Measurements from ENCODE around the gene PDZD2.
"Not testable (repeated sequence)": the region's sequence is repeated elsewhere in the genome, so short reads cannot be mapped to it uniquely, and the experiment has no call there.

The PDZD2 gene

GRCh38 chr5:31638748-31639418 is at the start of gene PDZD2:
PDZD2 (plus strand) TSS chr5:31639131.
- peak; percentile 67 for DNase-seq

- DNase-seq: no peak
Measured at GRCh38 chr5:31593665-31594064, 45.3 kb upstream of the PDZD2 start.

- no peak for DNase-seq
Measured at GRCh38 chr5:31596354-31596753, 42.6 kb upstream of the PDZD2 start.

GRCh38 chr5:31598640-31599611 is 40.0 kb upstream of the PDZD2 start:
- no peak for DNase-seq

- not testable (repeated sequence) for DNase-seq
Measured at GRCh38 chr5:31602305-31602704, 36.6 kb upstream of the PDZD2 start.

GRCh38 chr5:31604240-31604639 is 34.7 kb upstream of the PDZD2 start:
- DNase-seq: no peak

GRCh38 chr5:31604644-31605043 is 34.3 kb upstream of the PDZD2 start:
- DNase-seq: no peak

- no peak for DNase-seq
Measured at GRCh38 chr5:31605920-31606319, 33.0 kb upstream of the PDZD2 start.

- DNase-seq: no peak
Measured at GRCh38 chr5:31607546-31607945, 31.4 kb upstream of the PDZD2 start.

GRCh38 chr5:31611002-31611401 is 27.9 kb upstream of the PDZD2 start:
- no peak for DNase-seq

GRCh38 chr5:31613651-31614050 is 25.3 kb upstream of the PDZD2 start:
- no peak for DNase-seq

GRCh38 chr5:31614151-31615020 is 24.5 kb upstream of the PDZD2 start:
- DNase-seq: no peak

- DNase-seq: no peak
Measured at GRCh38 chr5:31617867-31618266, 21.1 kb upstream of the PDZD2 start.

GRCh38 chr5:31620026-31620425 is 18.9 kb upstream of the PDZD2 start:
- DNase-seq: no peak

GRCh38 chr5:31623249-31623648 is 15.7 kb upstream of the PDZD2 start:
- no peak for DNase-seq

- no peak for DNase-seq
Measured at GRCh38 chr5:31625394-31625793, 13.5 kb upstream of the PDZD2 start.

GRCh38 chr5:31626156-31626555 is 12.8 kb upstream of the PDZD2 start:
- no peak for DNase-seq

GRCh38 chr5:31626604-31627234 is 12.2 kb upstream of the PDZD2 start:
- no peak for DNase-seq

GRCh38 chr5:31630931-31631330 is 8.0 kb upstream of the PDZD2 start:
- DNase-seq: no peak

- no peak for DNase-seq
Measured at GRCh38 chr5:31632460-31632859, 6.5 kb upstream of the PDZD2 start.

GRCh38 chr5:31635446-31635845 is 3.5 kb upstream of the PDZD2 start:
- no peak for DNase-seq

- DNase-seq: no peak
Measured at GRCh38 chr5:31637851-31638250, 1.1 kb upstream of the PDZD2 start.

- DNase-seq: no peak
Measured at GRCh38 chr5:31638345-31638744, 586 bp upstream of the PDZD2 start.

All from CD4-positive, alpha-beta T cell treated with Interleukin-15 for 1 hour (primary cell).